ENCODE measurements around the gene PHLDB3. TPM values are rescaled to one million over a fixed set of nuclear protein-coding genes. Genes with fewer than 3 reads are reported as not detected.

The PHLDB3 gene
- total RNA-seq, 1 experiment from 2014 or later: 6.7 TPM

GRCh38 chr19:43461303-43461702 is 43.2 kb downstream of the PHLDB3 start:
- Histone ChIP-seq H3K36me3 (ENCODE audit: control insufficient read depth, insufficient read depth, low read length) (no peaks in the 10 kb centered on the region), H3K4me1 (ENCODE audit: control insufficient read depth, insufficient read depth, low read length) (no peaks in the 10 kb centered on the region), H3K4me3 (ENCODE audit: low read depth in 2 of 2, low read length in 2 of 2) (no peak overlapping the region), H3K27ac (ENCODE audit: low read length) (no peak overlapping the region), H3K27me3 (ENCODE audit: control insufficient read depth, insufficient read depth, low read length) (no peaks in the 10 kb centered on the region), H3K9me3 (ENCODE audit: control insufficient read depth, insufficient read depth, low read depth, low read length) (no peaks in the 10 kb centered on the region)
- ATAC-seq: no peak
- BruUV-seq (replicated peaks): no TSS peak
- ChIA-PET CTCF (no interaction called here), POLR2A (no interaction called here)
- no peak for DNase-seq (ENCODE audit: low read depth, low spot score)
- in situ Hi-C loops (cut with HindIII; ENCODE audit: low pct_unique_long_range_greater_than_20kb, low sequenced_read_pairs) (no loop called here), intact Hi-C loops (cut with micrococcal nuclease; ENCODE audit: unreplicated experiment) (no loop called here)
- no peak for TF ChIP-seq CTCF (IDR thresholded peaks at IDR 0.05)
- TF ChIP-seq TCF7L2 (IDR thresholded peaks at IDR 0.05; ENCODE audit: low read depth, low read length): no peak
- TF ChIP-seq POLR2AphosphoS5 (IDR thresholded peaks at IDR 0.05; ENCODE audit: low read depth, low read length): no peak

GRCh38 chr19:43460362-43461016 is 44.1 kb downstream of the PHLDB3 start:
- H3K4me3 ChIP-seq (ENCODE audit: low read depth in 2 of 2, low read length in 2 of 2): no peak overlapping the region
- no peaks in the 10 kb centered on the region for H3K27me3 ChIP-seq (ENCODE audit: control insufficient read depth, insufficient read depth, low read length)
- H3K36me3 ChIP-seq (ENCODE audit: control insufficient read depth, insufficient read depth, low read length): no peaks in the 10 kb centered on the region
- intact Hi-C loops (cut with micrococcal nuclease; ENCODE audit: unreplicated experiment): no loop called here
- TF ChIP-seq SIN3A (IDR thresholded peaks at IDR 0.05; ENCODE audit: borderline replicate concordance, insufficient read depth, low read depth, low read length) (no peak), POLR2AphosphoS5 (IDR thresholded peaks at IDR 0.05; ENCODE audit: low read depth, low read length) (no peak), TCF7L2 (IDR thresholded peaks at IDR 0.05; ENCODE audit: low read depth, low read length) (no peak), CTCF (IDR thresholded peaks at IDR 0.05) (no peak), REST (IDR thresholded peaks at IDR 0.05; ENCODE audit: insufficient read depth in 1 of 2, low read depth in 2 of 2, low read length in 1 of 2) (no peak)
- H3K9me3 ChIP-seq (ENCODE audit: control insufficient read depth, insufficient read depth, low read depth, low read length): no peaks in the 10 kb centered on the region
- no peaks in the 10 kb centered on the region for H3K4me1 ChIP-seq (ENCODE audit: control insufficient read depth, insufficient read depth, low read length)
- H3K27ac ChIP-seq (ENCODE audit: low read length): no peak overlapping the region
- ATAC-seq (no peak), DNase-seq (ENCODE audit: low read depth, low spot score) (no peak)
- no TSS peak for BruUV-seq (replicated peaks)
- in situ Hi-C loops (cut with HindIII; ENCODE audit: low pct_unique_long_range_greater_than_20kb, low sequenced_read_pairs): no loop called here
- CTCF ChIA-PET: no interaction called here
- POLR2A ChIA-PET: no interaction called here

Data from Panc1 (cell line).